A673 (cell line): ENCODE measurements around the gene PEX12. TPM values are rescaled to one million over a fixed set of nuclear protein-coding genes. Genes with fewer than 3 reads are reported as not detected.
A peak's percentile ranks its signal among the peaks of the same experiment; 100 is the strongest.

Experiments used
- BruUV-seq: library from RNA; stranded (reverse); fragments of 400-500 nt; replicated peaks from 2 replicates; lab custom pipeline; 2021; lab: Mats Ljungman, UMichigan
- CTCF ChIA-PET: fragments of 300-600 bp; sonication (Branson Sonifier 250); formaldehyde crosslinking; loops from one replicate; lab custom pipeline; 2022; ENCODE audit warnings: antibody characterized with exemption; lab: Charles Lee
- POLR2A ChIA-PET: fragments of 300-600 bp; sonication (Branson Sonifier 250); formaldehyde crosslinking; loops from one replicate; lab custom pipeline; 2022; ENCODE audit warnings: antibody characterized with exemption; ENCODE audit not compliant: low non-redundant PET; lab: Charles Lee
- DNase-seq: peaks from one replicate; pipeline ENCODE4 v3.0.0-alpha.2; 2015; ENCODE audit warnings: low spot score
- H3K27ac ChIP-seq: fragments of 200-600 bp; sonication (generic); 2 replicates; pipeline ENCODE4 v1.5.1; 2016; ENCODE audit warnings: mixed run types, low read depth, mild to moderate bottlenecking, mixed read lengths, antibody characterized with exemption, low read length; ENCODE audit not compliant: poor library complexity, severe bottlenecking
- H3K27me3 ChIP-seq: fragments of 200-600 bp; sonication (generic); replicated peaks from 2 replicates; pipeline ENCODE4 v1.6.1; 2017; ENCODE audit warnings: mixed run types, low read depth, mild to moderate bottlenecking, mixed read lengths, antibody characterized with exemption, low read length; ENCODE audit not compliant: insufficient read depth, poor library complexity
- H3K36me3 ChIP-seq: fragments of 200-600 bp; sonication (generic); 2 replicates; pipeline ENCODE4 v1.6.1; 2016; ENCODE audit warnings: mixed run types, mild to moderate bottlenecking, mixed read lengths, antibody characterized with exemption, low read length; ENCODE audit not compliant: insufficient read depth, poor library complexity, severe bottlenecking
- H3K4me1 ChIP-seq: fragments of 200-600 bp; sonication (generic); 2 replicates; pipeline ENCODE4 v1.6.1; 2017; ENCODE audit warnings: mixed run types, mild to moderate bottlenecking, mixed read lengths, antibody characterized with exemption, low read length; ENCODE audit not compliant: insufficient read depth, poor library complexity, severe bottlenecking
- H3K4me3 ChIP-seq: fragments of 200-600 bp; sonication (generic); 2 replicates; pipeline ENCODE4 v1.5.1; 2016; ENCODE audit warnings: low read depth, mixed run types, mild to moderate bottlenecking, mixed read lengths, low read length; ENCODE audit not compliant: poor library complexity, severe bottlenecking
- H3K9me3 ChIP-seq: fragments of 200-600 bp; sonication (generic); 2 replicates; pipeline ENCODE4 v1.6.1; 2016; ENCODE audit warnings: mixed run types, low read depth, mild to moderate bottlenecking, mixed read lengths, antibody characterized with exemption, low read length; ENCODE audit not compliant: poor library complexity, severe bottlenecking
- CTCF ChIP-seq: fragments of 300-800, 200-600 bp; sonication (generic); conservative IDR thresholded peaks from 2 replicates; pipeline ENCODE4 v1.5.1; 2017; ENCODE audit warnings: low read depth, mild to moderate bottlenecking, antibody characterized with exemption, low read length, moderate library complexity, mixed read lengths
- EZH2 ChIP-seq: fragments of 200-600 bp; sonication (generic); IDR thresholded peaks from 2 replicates; pipeline ENCODE4 v1.6.1; 2017; ENCODE audit warnings: borderline replicate concordance, low read depth, mild to moderate bottlenecking, mixed read lengths, antibody characterized with exemption, low read length; ENCODE audit not compliant: poor library complexity, severe bottlenecking
- intact Hi-C: fragments of 100-400 bp; cut with micrococcal nuclease; formaldehyde crosslinking; loops from one replicate; pipeline ENCODE4 v1.10.0; 2022; ENCODE audit not compliant: unreplicated experiment
- total RNA-seq: library from RNA; stranded (reverse); gene quantifications from 2 replicates; pipeline ENCODE4 v1.2.3, GENCODE V29; 2021

PEX12 gene
- total RNA-seq, 1 experiment from 2014 or later, result 3.2 TPM

- peaks cover 11% of the 10 kb centered on the region for H3K4me1 ChIP-seq
- no TSS peak for BruUV-seq
- H3K36me3 ChIP-seq, result no peaks in the 10 kb centered on the region
- no peak for DNase-seq
- peak overlapping the region; percentile 82 for H3K4me3 ChIP-seq
- no peaks in the 10 kb centered on the region for H3K9me3 ChIP-seq
- no peak for TF ChIP-seq CTCF
- no peak for TF ChIP-seq EZH2
- POLR2A ChIA-PET, result no interaction called here
- no peak overlapping the region for H3K27ac ChIP-seq
- CTCF ChIA-PET, result no interaction called here
- H3K27me3 ChIP-seq, result no peaks in the 10 kb centered on the region
- intact Hi-C loops, result no loop called here
These were observed 10.0 kb upstream of the PEX12 start for GRCh38 chr17:35588196-35588920.

- H3K4me3 ChIP-seq, result peak within 1 kb of the TSS; percentile 82
- POLR2A ChIA-PET, result no interaction called here
- TF ChIP-seq CTCF, result no peak
- no peak for TF ChIP-seq EZH2
- H3K36me3 ChIP-seq, result no peaks in the 10 kb centered on the region
- intact Hi-C loops, result no loop called here
- H3K27ac ChIP-seq, result peak within 1 kb of the TSS; percentile 92
- no peaks in the 10 kb centered on the region for H3K9me3 ChIP-seq
- CTCF ChIA-PET, result no interaction called here
- peaks cover 11% of the 10 kb centered on the region for H3K4me1 ChIP-seq
- peak; percentile 88 for DNase-seq
- TSS peak; percentile 77 for BruUV-seq
- H3K27me3 ChIP-seq, result no peaks in the 10 kb centered on the region
These were observed 8.9 kb upstream of the PEX12 start, which contains the start of gene AP2B1 for GRCh38 chr17:35587074-35587961. AP2B1 (plus strand) TSS chr17:35587322; CDS start chr17:35594031, 6,709 bp downstream.

GRCh38 chr17:35586569-35587073 lies 8.2 kb upstream of the PEX12 start:
- H3K27ac ChIP-seq, result peak overlapping the region; percentile 92
- POLR2A ChIA-PET, result no interaction called here
- no peak for DNase-seq
- no peaks in the 10 kb centered on the region for H3K27me3 ChIP-seq
- CTCF ChIA-PET, result no interaction called here
- peak overlapping the region; percentile 82 for H3K4me3 ChIP-seq
- intact Hi-C loops, result no loop called here
- no peak for TF ChIP-seq CTCF
- no peak for TF ChIP-seq EZH2
- H3K36me3 ChIP-seq, result no peaks in the 10 kb centered on the region
- peaks cover 11% of the 10 kb centered on the region for H3K4me1 ChIP-seq
- H3K9me3 ChIP-seq, result no peaks in the 10 kb centered on the region
- BruUV-seq, result TSS peak; percentile 99
